Smooth muscle cell (in vitro differentiated cells): ENCODE results near the gene ESYT2. TPM values are rescaled to one million over a fixed set of nuclear protein-coding genes. Genes with fewer than 3 reads are reported as not detected.

ENCODE experiments used
- DNase-seq: peaks from one replicate; lab custom pipeline; 2025; ENCODE audit not compliant: unreplicated experiment; lab: John Stamatoyannopoulos, UW
- H2AFZ ChIP-seq: fragments of 200-600 bp; sonication (generic); 2 replicates; pipeline ENCODE4 v1.6.0; 2016; ENCODE audit warnings: antibody characterized with exemption, low read depth, mild to moderate bottlenecking
- H3F3A ChIP-seq: fragments of 200-600 bp; sonication (generic); 2 replicates; pipeline ENCODE4 v1.6.0; 2017; ENCODE audit warnings: antibody characterized with exemption, low read depth
- H3K27ac ChIP-seq: fragments of 200-600 bp; sonication (generic); 2 replicates; pipeline ENCODE4 v1.5.1; 2016; ENCODE audit warnings: low read depth, mild to moderate bottlenecking
- H3K27me3 ChIP-seq: fragments of 200-600 bp; sonication (generic); 2 replicates; pipeline ENCODE4 v1.6.1; 2016; ENCODE audit warnings: low read depth, mild to moderate bottlenecking
- H3K36me3 ChIP-seq: fragments of 200-600 bp; sonication (generic); 2 replicates; pipeline ENCODE4 v1.5.1; 2016; ENCODE audit warnings: low read depth
- H3K4me1 ChIP-seq: fragments of 200-600 bp; sonication (generic); 2 replicates; pipeline ENCODE4 v1.5.1; 2016; ENCODE audit warnings: low read depth
- H3K4me2 ChIP-seq: fragments of 200-600 bp; sonication (generic); 2 replicates; pipeline ENCODE4 v1.6.0; 2016; ENCODE audit warnings: mild to moderate bottlenecking
- H3K4me3 ChIP-seq: fragments of 200-600 bp; sonication (generic); 2 replicates; pipeline ENCODE4 v1.5.1; 2016; ENCODE audit warnings: mild to moderate bottlenecking
- H3K79me2 ChIP-seq: fragments of 200-600 bp; sonication (generic); 2 replicates; pipeline ENCODE4 v1.6.0; 2016; ENCODE audit warnings: low read depth, mild to moderate bottlenecking
- H3K9ac ChIP-seq: fragments of 200-600 bp; sonication (generic); 2 replicates; pipeline ENCODE4 v1.6.0; 2016; ENCODE audit warnings: low read depth
- H3K9me3 ChIP-seq: fragments of 200-600 bp; sonication (generic); replicated peaks from 2 replicates; pipeline ENCODE4 v1.5.1; 2016; ENCODE audit warnings: low read depth
- H4K20me1 ChIP-seq: fragments of 200-600 bp; sonication (generic); 2 replicates; pipeline ENCODE4 v1.6.0; 2016; ENCODE audit warnings: low read depth
- WGBS: methylation state at CpG from one replicate; pipeline ENCODE4 v1.1.7; 2016; ENCODE audit warnings: low lambda C conversion rate; 5-methylcytosine and 5-hydroxymethylcytosine counted together
- polyA plus RNA-seq: library from polyadenylated mRNA; unstranded; fragments of >200 nt; fragmentation: Nextera tagmentation; extraction: Ambion mirVana; gene quantifications from 2 replicates; pipeline ENCODE4 v1.2.1, GENCODE V29; 2016
- total RNA-seq: library from RNA; depleted of rRNA; stranded (reverse); fragments of >200 nt; gene quantifications from 2 replicates; pipeline ENCODE4 v1.2.3, GENCODE V29; 2014
- TF ChIP-seq, protein P1 (sequence below): fragments of 200-600 bp; sonication (generic); IDR thresholded peaks from 2 replicates; pipeline ENCODE4 v1.5.1; 2017; ENCODE audit warnings: borderline replicate concordance, mild to moderate bottlenecking, antibody characterized with exemption; ENCODE audit not compliant: insufficient read depth, poor library complexity, severe bottlenecking

Gene ESYT2
- total and polyA plus RNA-seq, 2 experiments from 2014 or later: 27.9 to 69.4 TPM

DNA sequence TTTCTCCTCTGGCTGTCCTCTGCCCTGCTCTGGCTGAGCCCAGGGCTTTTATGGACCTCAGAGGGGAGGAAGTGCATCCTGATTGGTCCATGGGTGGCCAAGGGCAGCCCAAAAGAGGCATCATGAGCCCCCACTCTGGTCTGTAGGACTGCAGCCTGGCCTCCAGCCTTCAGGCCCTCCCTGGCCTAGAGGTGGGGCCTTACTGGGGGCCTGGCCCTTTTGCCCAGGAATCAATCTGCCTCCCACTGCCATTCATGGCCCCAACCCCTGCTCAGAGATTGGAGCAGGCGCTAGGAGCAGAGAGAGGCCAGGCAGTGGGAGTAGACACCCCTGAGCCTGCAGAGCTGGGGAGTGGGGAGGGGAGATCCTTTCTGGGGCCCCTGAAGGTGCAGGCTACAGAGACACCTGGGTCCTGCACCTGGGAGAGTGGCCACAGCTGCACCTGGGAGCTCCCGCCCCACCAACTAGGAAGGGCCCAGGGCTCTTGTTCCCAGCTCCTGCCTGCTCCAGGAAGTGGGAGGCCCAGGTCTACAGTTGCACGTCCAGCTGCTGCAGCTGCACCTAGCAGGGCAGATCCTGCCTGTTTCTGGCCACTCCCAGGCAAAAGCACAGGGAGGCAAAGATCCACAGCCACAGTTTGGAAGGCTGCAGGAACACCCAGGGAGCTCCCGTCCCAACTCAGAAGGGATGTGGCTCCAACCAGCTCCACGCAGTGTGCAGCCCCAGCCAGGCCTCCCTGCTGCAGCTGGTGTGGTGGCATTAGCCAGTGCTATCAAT lies 20.6 kb upstream of the ESYT2 start:
- Histone ChIP-seq H3K27ac (no peak overlapping the region), H3K4me3 (no peak overlapping the region), H3F3A (no peaks in the 10 kb centered on the region), H3K79me2 (no peaks in the 10 kb centered on the region), H3K9me3 (no peaks in the 10 kb centered on the region), H3K27me3 (no peaks in the 10 kb centered on the region), H3K4me1 (no peaks in the 10 kb centered on the region), H3K9ac (no peak overlapping the region), H3K36me3 (no peaks in the 10 kb centered on the region), H4K20me1 (no peaks in the 10 kb centered on the region), H3K4me2 (no peak overlapping the region), H2AFZ (no peak overlapping the region)
- WGBS: 90% methylated on average over 5 of the region's 5 CpGs
- TF ChIP-seq, protein P1, sequence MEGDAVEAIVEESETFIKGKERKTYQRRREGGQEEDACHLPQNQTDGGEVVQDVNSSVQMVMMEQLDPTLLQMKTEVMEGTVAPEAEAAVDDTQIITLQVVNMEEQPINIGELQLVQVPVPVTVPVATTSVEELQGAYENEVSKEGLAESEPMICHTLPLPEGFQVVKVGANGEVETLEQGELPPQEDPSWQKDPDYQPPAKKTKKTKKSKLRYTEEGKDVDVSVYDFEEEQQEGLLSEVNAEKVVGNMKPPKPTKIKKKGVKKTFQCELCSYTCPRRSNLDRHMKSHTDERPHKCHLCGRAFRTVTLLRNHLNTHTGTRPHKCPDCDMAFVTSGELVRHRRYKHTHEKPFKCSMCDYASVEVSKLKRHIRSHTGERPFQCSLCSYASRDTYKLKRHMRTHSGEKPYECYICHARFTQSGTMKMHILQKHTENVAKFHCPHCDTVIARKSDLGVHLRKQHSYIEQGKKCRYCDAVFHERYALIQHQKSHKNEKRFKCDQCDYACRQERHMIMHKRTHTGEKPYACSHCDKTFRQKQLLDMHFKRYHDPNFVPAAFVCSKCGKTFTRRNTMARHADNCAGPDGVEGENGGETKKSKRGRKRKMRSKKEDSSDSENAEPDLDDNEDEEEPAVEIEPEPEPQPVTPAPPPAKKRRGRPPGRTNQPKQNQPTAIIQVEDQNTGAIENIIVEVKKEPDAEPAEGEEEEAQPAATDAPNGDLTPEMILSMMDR: no peak
- no peak for DNase-seq

DNA sequence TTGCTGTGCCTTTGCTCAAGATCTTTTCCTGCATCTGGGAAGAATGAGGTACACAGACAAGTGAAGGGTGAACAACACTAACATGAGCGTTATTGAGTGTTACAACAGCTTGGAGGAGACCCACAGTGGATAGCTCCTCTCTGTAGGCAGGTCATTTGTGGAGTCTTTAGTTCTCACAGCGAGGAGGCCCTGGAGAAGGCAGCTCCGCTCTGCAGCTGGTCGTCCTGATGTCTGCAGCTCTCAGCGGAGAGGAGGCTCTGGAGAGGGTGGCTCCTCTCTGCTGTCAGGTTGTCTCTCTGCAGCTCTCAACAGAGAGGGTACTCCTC lies 20.1 kb upstream of the ESYT2 start:
- Histone ChIP-seq H3F3A (no peaks in the 10 kb centered on the region), H3K36me3 (no peaks in the 10 kb centered on the region), H3K9me3 (no peaks in the 10 kb centered on the region), H3K27ac (no peak overlapping the region), H3K9ac (no peak overlapping the region), H3K4me1 (no peaks in the 10 kb centered on the region), H4K20me1 (no peaks in the 10 kb centered on the region), H3K4me3 (no peak overlapping the region), H3K4me2 (no peak overlapping the region), H2AFZ (no peak overlapping the region), H3K79me2 (no peaks in the 10 kb centered on the region), H3K27me3 (no peaks in the 10 kb centered on the region)
- TF ChIP-seq, protein P1: no peak
- WGBS: 93% methylated on average over 5 of the region's 5 CpGs
- DNase-seq: no peak

- H3K79me2 ChIP-seq: no peaks in the 10 kb centered on the region
- no peaks in the 10 kb centered on the region for H3K27me3 ChIP-seq
- WGBS: 90% methylated on average over 1 of the region's 1 CpG
- no peaks in the 10 kb centered on the region for H3F3A ChIP-seq
- TF ChIP-seq, protein P1: no peak
- H3K9ac ChIP-seq: no peak overlapping the region
- no peak overlapping the region for H3K4me2 ChIP-seq
- no peak for DNase-seq
- H3K27ac ChIP-seq: no peak overlapping the region
- no peak overlapping the region for H2AFZ ChIP-seq
- no peaks in the 10 kb centered on the region for H3K36me3 ChIP-seq
- no peak overlapping the region for H3K4me3 ChIP-seq
- H3K4me1 ChIP-seq: no peaks in the 10 kb centered on the region
- no peaks in the 10 kb centered on the region for H3K9me3 ChIP-seq
- H4K20me1 ChIP-seq: no peaks in the 10 kb centered on the region
Measured at GRCh38 chr7:158847451-158847866, 18.1 kb upstream of the ESYT2 start.

GRCh38 chr7:158846304-158846703 lies 17.0 kb upstream of the ESYT2 start:
- no peak overlapping the region for H3K4me3 ChIP-seq
- H3K27me3 ChIP-seq: no peaks in the 10 kb centered on the region
- H2AFZ ChIP-seq: no peak overlapping the region
- H4K20me1 ChIP-seq: no peaks in the 10 kb centered on the region
- H3K9me3 ChIP-seq: no peaks in the 10 kb centered on the region
- no peaks in the 10 kb centered on the region for H3K79me2 ChIP-seq
- DNase-seq: no peak
- H3K36me3 ChIP-seq: no peaks in the 10 kb centered on the region
- no peak overlapping the region for H3K4me2 ChIP-seq
- H3F3A ChIP-seq: no peaks in the 10 kb centered on the region
- no peak overlapping the region for H3K27ac ChIP-seq
- H3K4me1 ChIP-seq: no peaks in the 10 kb centered on the region
- TF ChIP-seq, protein P1: no peak
- no peak overlapping the region for H3K9ac ChIP-seq
